Panc1 (cell line): ENCODE data around the gene TTBK1. TPM values are rescaled to one million over a fixed set of nuclear protein-coding genes. Genes with fewer than 3 reads are reported as not detected.

ENCODE experiments used
- total RNA-seq: library from RNA; stranded (reverse); gene quantifications from one replicate; pipeline ENCODE4 v1.2.1, GENCODE V29; 2021; ENCODE audit not compliant: unreplicated experiment

The TTBK1 gene
- total RNA-seq, 1 experiment from 2014 or later = 0.10 TPM

Other genes with a start within 250 kb of the TTBK1 start
- 111 TPM for gene MEA1, start 229.5 kb upstream of the TTBK1 start, total RNA-seq
- 60.9 TPM for gene KLHDC3, start 229.2 kb upstream of the TTBK1 start, total RNA-seq
- 106 TPM for gene RRP36, start 221.9 kb upstream of the TTBK1 start, total RNA-seq
- 32.1 TPM for gene CUL7, start 189.6 kb upstream of the TTBK1 start, total RNA-seq
- gene MRPL2, start 184.0 kb upstream of the TTBK1 start, total RNA-seq = 65.6 TPM
- gene KLC4, start 183.8 kb upstream of the TTBK1 start, total RNA-seq = 22.6 TPM
- 240 TPM for gene PTK7, start 167.2 kb upstream of the TTBK1 start, total RNA-seq
- 48.9 TPM for gene SRF, start 72.2 kb upstream of the TTBK1 start, total RNA-seq
- gene CUL9, start 61.3 kb upstream of the TTBK1 start, total RNA-seq = 54.3 TPM
- gene DNPH1, start 14.0 kb upstream of the TTBK1 start, total RNA-seq = 67.3 TPM
- gene SLC22A7, start 54.8 kb downstream of the TTBK1 start, total RNA-seq = not detected
- 0.64 TPM for gene CRIP3, start 65.3 kb downstream of the TTBK1 start, total RNA-seq
- gene ZNF318, start 126.2 kb downstream of the TTBK1 start, total RNA-seq = 28.0 TPM
- 52.7 TPM for gene ABCC10, start 184.1 kb downstream of the TTBK1 start, total RNA-seq
- gene DLK2, start 212.1 kb downstream of the TTBK1 start, total RNA-seq = 19.1 TPM
- gene TJAP1, start 234.1 kb downstream of the TTBK1 start, total RNA-seq = 42.7 TPM